Cardiac fibroblast (primary cell): ENCODE measurements around the gene PPP4C.

Experiments used
- DNase-seq, 2 donors: peaks; one replicate each; pipeline versions ENCODE4 v3.0.0 to v3.0.0-alpha.2; 2010; ENCODE audit warnings: low read depth in 2 of 2
- H3K4me3 ChIP-seq, 2 donors: replicated peaks in 1 of 2; 1 replicate in 1 of 2; 2 replicates in 1 of 2; pipeline ENCODE4 v1.5.1; 2011; ENCODE audit warnings: low read depth in 2 of 2, low read length in 2 of 2, mild to moderate bottlenecking in 2 of 2, moderate library complexity in 1 of 2
- TF ChIP-seq, protein P1 (sequence below): IDR thresholded peaks from one replicate; pipeline ENCODE4 v1.5.1; 2011; ENCODE audit warnings: low read depth, mild to moderate bottlenecking, low read length, inconsistent platforms

Gene PPP4C

DNA sequence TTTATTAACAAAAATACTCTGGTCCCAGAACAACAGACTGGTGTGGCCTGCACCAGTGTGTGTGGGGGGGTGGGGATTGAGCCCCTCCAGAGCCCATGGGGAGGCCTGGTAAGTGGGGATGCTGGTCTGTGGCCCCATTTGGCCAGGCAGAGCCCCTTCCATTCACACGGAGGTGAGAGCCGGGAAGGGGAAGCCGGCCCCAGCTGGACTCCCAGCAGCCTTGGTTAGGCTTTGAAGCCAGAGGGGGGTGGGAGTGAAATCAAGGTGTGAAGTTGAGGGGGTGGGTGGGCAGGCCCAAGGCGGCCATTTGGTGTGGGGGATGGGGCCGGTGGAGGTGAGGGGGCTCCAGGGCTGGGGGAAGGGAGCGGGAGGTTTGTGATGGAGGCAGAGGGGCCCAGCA lies 10.0 kb downstream of the PPP4C start:
- TF ChIP-seq, protein P1, sequence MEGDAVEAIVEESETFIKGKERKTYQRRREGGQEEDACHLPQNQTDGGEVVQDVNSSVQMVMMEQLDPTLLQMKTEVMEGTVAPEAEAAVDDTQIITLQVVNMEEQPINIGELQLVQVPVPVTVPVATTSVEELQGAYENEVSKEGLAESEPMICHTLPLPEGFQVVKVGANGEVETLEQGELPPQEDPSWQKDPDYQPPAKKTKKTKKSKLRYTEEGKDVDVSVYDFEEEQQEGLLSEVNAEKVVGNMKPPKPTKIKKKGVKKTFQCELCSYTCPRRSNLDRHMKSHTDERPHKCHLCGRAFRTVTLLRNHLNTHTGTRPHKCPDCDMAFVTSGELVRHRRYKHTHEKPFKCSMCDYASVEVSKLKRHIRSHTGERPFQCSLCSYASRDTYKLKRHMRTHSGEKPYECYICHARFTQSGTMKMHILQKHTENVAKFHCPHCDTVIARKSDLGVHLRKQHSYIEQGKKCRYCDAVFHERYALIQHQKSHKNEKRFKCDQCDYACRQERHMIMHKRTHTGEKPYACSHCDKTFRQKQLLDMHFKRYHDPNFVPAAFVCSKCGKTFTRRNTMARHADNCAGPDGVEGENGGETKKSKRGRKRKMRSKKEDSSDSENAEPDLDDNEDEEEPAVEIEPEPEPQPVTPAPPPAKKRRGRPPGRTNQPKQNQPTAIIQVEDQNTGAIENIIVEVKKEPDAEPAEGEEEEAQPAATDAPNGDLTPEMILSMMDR, result no peak
- no peak overlapping the region for H3K4me3 ChIP-seq
- no peak for DNase-seq

DNA sequence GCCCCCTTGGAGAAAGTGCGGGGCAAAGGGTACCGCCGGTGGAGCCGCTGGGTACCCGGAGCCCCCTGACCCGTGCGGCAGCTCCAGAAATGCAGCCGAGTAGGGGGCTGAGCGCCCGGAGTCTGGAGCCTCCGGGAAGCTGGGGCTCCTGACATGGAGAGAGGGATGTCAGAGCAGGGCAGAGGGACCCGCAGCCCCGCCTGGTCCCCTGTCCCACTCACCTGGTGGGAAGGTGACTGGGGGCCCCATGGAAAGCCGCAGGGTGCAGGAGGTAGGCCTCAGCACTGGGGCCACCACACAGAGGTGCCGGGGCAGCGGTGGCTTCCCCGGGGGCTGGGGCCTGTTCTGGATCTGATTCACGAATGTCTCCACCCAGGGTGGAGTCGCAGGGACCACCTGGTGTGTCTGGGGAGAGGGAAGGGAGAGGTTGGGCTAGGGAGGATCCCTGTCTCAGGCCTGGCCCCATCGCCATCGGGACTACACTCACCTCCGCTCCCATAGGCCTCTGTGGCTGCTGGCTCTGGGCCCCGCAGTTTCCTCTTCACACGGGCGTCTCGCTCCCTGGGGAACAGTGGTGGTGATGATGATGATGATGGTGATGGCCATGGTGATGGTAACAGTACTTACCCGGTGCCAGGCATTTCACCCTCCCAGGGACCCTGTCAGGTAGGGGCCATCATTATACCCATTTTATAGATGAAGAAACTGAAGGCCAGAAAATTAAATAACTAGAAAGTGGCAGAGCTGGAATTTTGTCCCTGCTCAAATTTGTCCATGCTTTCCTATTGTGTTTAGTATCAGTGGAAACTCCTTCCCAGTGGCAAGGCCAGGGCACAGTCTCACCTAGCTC lies 10.7 kb downstream of the PPP4C start:
- no peak for DNase-seq
- TF ChIP-seq, protein P1, result no peak
- H3K4me3 ChIP-seq, result no peak overlapping the region

DNA sequence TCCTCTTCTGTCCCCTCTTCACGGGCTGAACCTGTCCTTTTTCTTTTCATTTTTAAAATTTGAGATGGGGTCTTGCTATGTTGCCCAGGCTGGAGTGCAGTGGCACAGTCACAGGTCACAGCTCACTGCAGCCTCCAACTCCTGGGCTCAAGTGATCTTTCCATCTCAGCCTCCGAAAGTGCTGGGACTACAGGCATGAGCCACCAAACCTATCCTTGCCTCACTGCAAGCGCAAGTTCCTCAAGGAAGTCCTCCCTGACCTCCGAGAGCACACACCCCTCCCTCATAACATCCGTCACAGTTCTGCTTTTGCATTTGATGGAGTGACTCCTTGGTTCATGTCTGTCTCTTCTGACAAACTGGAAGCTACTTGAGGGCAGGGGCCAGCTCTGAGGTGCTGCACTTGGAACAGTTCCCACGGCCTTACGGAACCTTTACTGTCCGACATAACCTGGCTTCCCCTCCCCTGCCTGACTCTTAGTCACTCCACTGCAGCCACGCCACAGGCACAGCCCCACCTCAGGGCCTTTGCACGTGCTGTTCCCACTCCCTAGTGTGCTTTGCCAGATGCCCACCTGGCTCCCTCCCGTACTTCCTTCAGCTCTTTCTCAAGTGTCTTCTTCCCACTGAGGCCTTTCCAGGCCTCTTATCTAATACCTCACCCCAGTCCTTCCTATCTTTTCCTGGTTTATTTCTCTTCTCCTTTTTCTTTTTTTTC lies 11.5 kb downstream of the PPP4C start:
- no peak for DNase-seq
- TF ChIP-seq, protein P1, result no peak
- H3K4me3 ChIP-seq, result no peak overlapping the region

DNA sequence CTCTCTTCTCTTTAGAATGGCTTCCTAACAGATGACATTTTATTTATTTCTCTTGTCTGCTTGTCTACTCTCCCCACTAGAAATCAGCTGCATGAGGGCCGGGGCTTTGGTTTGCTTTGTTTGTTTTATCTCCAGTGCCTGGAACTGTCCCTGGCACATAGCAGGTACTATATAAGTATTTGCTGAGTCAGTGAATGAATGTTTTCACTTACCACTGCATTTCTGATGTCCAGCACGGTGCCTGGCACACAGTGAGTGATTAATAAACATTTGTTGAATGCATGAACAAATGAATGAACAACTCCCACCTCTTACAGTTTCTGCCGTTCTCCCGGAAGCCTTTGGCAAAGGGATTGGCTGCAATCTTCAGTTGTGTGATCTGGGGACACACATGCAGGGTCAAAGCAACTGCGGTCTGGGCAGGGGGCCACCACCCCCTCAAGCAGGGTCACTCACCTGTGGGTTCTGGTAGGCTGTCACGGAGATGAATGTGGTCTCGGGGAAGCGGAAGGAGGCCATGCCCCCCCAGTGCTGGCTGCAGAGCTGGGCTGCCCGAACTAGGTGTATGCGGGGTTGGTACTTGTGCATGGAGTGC lies 12.5 kb downstream of the PPP4C start:
- no peak for DNase-seq
- H3K4me3 ChIP-seq, result no peak overlapping the region
- TF ChIP-seq, protein P1, result no peak

DNA sequence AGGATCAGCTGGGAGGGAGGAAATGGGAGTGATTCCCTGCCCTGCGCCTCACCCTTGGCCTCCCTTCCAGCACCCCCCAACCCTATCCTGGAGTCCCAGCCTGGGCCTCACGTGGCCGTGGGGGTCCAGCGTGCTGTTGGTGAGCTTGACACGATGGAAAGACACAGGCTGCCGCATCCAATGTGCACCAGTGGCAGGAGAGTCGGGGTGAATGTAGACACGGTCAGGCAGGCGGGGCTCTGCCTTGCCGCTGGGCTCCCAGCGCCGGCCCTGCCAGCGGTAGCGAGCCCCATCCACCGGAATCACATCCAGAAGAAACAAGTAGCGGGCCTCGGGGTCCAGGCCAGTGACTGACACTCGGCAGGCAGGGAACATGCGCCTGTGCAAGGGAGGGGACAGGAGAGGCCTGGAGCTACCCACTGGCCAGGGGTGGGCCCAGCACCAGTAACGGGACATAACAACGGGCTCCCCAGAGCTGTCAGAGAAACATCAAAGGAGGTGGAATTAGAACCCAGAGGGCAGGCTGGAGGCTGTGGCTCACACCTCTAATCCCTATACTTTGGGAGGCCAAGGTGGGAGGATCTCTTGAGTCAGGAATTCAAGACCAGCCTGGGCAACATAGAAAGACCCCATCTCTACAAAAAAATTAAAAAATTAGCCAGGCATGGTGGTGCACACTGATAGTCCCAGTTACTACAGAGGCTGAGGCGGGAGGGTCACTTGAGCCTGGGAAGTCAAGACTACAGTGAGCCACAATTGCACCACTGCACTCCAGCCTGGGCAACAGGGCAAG lies 13.2 kb downstream of the PPP4C start:
- no peak for DNase-seq
- H3K4me3 ChIP-seq, result no peak overlapping the region
- TF ChIP-seq, protein P1, result no peak

DNA sequence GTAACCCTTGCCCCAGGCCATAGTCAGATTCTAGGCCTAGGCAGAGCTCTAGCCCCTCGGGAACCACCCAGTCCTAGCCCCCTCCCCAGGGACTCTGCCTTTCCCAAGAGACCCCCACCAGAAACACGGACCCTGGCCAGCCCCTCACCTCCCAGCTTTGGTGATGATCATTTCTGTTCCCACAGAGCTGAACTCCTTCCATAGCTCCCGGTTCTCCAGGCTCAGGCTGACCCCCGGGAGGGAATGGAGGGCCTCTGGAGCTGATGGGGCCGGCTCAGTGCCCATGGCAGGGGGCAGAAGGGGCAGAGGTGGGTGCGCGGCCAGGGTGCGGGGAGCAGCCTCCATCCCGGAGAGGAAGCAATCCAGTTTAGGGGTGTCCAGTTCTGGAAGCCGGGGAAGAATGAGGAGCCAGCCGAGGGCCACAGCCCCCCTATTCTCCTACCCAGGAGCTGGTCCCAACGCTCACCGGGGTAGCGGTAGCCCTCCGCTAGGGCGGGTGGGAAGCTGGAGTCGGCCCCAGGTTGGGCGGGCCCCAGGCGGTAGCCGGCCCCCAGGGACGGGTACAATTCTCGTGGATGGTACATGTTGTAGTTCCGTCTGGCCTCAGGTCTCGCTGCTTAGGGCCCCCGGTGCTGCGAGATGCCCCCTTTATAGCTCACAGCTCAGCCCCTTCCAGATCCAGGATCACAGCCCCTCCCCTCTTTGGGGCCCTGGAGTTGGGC lies 15.0 kb downstream of the PPP4C start:
- DNase-seq, result no peak
- TF ChIP-seq, protein P1, result no peak
- no peak overlapping the region for H3K4me3 ChIP-seq
